Fibroblast of upper back skin (primary cell): ENCODE data around the gene ACVR2B.
A peak's percentile ranks its signal among the peaks of the same experiment; 100 is the strongest.

Source experiments
- DNase-seq: peaks from one replicate; pipeline ENCODE4 v3.0.0-alpha.2; 2013

ACVR2B gene

GRCh38 chr3:38488949-38489348, 35.3 kb downstream of the ACVR2B start:
- DNase-seq = no peak

DNA sequence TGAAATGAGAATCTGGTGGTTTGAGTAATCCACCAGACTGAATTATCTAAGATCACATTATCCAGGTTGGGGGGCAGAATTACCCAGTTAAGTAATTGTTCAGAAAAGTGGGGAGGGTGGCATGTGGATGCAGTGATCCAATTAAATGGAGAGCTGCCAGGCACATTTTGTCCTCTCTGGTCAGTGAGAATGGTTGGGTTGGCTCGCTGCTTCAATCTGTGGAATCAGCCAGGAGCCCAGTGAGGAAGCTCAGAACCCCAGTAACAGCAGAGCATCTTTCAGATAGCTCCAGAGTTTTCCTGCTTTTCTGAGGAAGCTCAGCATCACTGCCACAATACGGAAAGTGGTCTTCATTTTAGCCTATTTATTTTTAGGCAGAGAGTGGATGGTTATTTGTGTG, 36.1 kb downstream of the ACVR2B start:
- DNase-seq = no peak

GRCh38 chr3:38490281-38491030, 36.8 kb downstream of the ACVR2B start:
- DNase-seq = no peak

DNA sequence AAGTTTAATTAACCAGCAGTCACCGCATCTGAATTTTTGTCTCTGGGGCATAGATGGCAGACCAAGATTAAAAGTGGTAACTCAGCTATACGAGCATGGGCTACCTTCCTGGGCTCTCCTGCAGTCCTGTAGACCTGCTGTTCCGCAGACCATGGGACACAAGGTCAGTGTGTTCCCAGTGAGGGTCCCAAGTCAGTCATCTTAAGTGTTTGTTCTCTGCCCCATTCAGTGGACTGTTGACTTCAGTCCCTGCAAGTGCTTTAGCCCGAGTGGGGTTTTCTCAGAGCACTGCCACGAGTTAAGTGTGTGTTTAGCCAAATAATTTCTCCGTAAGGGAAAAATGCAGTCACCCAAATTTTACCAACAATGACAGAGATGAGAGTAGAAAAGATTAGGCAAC, 37.5 kb downstream of the ACVR2B start:
- no peak for DNase-seq

GRCh38 chr3:38493031-38493430, 39.3 kb downstream of the ACVR2B start:
- peak; percentile 52 for DNase-seq

- DNase-seq = peak; percentile 92
Observed at GRCh38 chr3:38496131-38496910, 42.6 kb downstream of the ACVR2B start, which contains the start of gene EXOG. TSS of gene EXOG (plus strand) at chr3:38496340. CDS start at chr3:38496368, 28 bp downstream.

DNA sequence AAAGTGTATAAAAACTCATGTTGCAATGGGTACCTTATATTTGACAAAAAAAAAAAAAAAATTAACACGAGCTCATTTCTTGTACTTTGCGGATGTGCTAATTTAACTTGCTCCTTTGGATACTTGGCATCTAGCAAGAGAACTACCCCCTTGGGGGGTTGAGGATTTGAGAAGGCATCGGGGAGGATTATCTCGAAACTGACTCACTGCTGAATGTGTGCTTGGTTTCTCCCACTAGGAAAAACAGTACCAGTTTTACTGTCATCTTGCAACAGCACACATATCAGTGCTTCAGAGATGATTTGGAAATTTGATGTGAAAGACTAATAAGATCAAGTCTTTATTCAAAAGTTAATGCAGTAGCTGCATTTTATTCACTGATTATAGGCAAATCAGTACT, 43.3 kb downstream of the ACVR2B start:
- peak; percentile 28 for DNase-seq

DNA sequence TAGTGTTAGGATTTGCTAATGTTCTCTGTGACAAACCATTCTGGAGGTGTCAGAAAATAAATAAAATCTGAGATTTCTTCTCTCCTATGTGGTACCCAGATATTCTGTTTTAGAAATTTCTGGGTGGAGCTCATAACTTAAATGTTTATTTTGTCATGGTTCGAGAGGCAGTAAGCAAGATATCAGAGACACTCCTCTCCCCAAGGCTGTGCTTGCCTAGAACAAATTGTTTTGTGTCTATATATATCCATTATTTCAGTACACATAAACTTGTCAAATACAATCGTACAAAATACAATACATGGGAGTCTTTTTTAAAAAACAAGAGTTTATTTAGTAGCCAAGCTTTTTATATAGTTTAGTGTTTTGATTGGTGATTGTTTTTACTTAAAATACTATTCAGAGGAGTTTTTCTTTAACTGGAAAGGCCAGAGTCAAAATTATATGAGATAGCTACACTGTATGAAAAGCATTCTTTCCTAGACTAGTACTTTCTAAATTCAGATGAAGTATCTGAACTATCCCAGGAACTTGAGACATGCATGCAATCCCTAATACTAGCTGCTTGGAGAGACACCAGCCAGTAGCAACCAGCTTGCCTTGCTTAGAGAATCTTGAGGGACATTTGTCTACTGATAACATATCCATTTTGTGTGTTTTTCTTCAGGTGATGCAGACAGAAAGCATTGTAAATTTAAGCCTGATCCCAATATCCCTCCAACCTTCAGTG, 47.2 kb downstream of the ACVR2B start:
- DNase-seq = no peak

GRCh38 chr3:38507120-38507519, 53.4 kb downstream of the ACVR2B start:
- DNase-seq = no peak

- no peak for DNase-seq
Observed at GRCh38 chr3:38509732-38510131, 56.0 kb downstream of the ACVR2B start.

GRCh38 chr3:38510631-38511030, 56.9 kb downstream of the ACVR2B start:
- DNase-seq = no peak

- DNase-seq = no peak
Observed at GRCh38 chr3:38511546-38511945, 57.9 kb downstream of the ACVR2B start.

DNA sequence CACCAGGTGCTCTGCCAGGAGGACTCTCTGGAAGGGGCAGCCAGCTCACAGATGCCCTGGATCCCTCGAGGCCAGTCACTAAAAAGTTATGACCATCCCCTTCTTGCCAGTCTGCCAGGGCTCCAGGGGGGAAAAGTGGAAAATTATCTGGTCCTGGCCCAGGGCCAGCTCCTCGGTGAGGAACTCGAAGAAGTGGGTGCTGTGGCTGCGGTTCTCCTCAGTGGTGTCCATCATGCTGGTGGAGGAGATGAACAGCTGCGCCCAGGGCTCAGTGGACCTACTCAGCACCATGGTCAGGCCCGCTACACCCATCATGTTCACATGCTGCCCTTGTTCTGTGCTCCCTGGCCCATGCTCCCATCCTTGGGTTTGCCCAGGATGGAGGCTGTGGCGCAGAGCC, 61.7 kb downstream of the ACVR2B start:
- no peak for DNase-seq

- DNase-seq = no peak
Observed at GRCh38 chr3:38516669-38517068, 63.0 kb downstream of the ACVR2B start.

DNA sequence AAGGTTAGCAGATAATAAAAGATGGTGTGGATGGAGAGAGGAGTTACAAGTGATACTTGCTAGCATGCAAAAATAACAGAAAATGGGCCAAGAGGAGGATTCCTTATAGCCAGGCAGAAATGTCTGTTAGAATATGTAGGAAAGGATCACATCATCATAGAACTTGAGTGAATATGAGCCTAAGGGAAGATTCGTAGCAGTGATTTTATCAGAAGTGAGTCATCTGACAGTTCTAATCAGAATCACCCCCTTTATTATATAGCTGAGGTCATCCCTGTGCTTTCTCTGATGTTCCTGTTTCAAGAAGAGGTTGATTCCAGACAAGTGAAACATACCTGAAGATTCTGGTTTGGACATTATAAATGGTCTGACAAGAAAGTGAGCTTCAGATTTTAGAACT, 65.3 kb downstream of the ACVR2B start:
- DNase-seq = no peak

- DNase-seq = no peak
Observed at GRCh38 chr3:38519651-38520050, 66.0 kb downstream of the ACVR2B start.

DNA sequence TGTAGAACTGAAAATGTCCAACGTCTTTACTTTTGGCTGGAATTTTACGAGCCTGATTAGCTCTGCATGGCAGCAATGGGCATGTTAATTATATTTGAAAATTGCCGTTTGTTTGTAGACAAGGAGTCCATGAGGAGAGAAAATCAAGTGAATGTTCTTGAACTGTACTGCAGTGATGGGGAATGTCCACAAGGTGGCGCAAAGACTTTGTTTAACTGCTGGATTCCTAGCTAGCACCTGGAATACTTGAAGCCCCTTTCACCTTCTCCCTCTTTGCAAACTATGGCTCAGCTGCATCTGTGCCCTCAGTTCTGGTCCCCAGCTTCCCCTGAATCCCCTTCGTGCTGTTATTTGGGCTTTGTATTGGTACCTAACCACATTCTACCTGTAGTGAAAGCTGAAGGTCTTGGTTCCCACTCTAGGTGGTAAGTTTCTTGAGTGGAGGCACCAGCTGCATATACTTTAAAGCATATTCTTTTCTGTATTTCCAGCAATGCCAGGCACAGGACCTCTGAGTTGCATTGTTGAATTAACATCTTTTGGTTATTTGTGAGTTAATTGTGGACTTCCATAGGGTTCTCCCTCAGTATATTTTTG, 67.8 kb downstream of the ACVR2B start:
- peak; percentile 59 for DNase-seq

DNA sequence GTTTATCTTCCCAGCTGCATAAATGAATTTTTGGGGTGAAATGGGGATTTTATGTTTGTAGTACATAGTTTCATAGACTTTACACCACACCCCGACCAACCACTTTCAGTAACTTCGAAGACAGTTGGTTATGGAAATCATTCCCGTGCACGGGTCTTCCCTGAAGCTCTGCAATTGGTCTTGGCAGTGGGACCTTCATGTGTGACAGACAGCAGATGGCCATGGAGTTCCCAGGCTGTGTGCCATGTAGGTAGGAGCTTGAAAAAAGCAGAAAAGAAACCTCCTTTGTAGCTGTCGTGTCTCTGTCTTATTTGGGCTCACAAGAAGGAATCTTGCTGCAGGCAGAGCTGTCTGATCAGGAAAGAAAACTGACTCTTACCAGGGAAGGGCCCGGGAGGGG, 68.3 kb downstream of the ACVR2B start:
- no peak for DNase-seq

DNA sequence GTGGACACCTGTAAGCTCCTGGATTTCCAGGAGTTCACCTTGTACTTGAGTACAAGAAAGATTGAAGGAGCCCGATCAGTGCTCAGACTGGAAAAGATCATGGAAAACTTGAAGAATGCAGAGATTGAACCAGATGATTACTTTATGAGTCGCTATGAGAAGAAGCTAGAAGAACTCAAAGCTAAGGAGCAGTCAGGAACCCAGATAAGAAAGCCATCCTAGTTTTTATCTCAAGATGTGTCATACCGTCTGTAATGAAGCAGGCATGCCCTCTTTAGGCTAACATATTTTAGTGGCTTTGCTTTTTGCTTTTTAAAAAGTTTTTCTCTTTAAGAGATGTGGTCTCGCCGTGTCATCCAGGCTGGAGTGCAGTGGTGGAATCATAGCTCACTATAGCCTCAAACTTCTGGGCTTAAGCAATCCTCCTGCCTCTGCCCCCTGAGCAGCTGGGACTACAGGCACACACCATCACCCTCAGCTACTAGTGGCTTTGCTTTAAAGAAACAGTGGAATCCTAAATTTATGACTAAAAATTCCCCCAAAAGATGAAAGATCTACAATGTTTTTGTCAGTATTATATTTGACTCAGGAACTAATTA, 70.5 kb downstream of the ACVR2B start:
- DNase-seq = no peak

DNA sequence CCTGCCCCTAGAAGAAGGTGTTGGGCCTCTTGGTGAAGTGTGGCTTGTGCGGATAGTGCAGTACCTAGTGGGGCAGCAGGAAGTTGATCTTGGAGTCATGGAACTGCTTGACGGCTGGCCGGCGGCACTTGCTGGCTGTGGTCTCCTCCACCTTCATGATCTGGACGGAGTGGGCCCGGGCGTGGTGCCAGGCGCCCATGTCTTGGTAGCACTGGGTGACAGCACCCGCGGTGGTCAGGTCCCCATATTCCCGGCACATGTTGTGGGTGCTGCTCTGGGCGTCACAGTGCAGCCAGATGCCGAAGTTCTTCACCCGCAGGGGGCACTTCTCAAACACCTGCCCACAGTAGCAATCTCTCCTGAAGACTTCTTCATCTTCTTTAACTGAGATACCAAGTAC, 73.1 kb downstream of the ACVR2B start:
- DNase-seq = no peak

- DNase-seq = no peak
Observed at GRCh38 chr3:38528457-38528856, 74.8 kb downstream of the ACVR2B start.

DNA sequence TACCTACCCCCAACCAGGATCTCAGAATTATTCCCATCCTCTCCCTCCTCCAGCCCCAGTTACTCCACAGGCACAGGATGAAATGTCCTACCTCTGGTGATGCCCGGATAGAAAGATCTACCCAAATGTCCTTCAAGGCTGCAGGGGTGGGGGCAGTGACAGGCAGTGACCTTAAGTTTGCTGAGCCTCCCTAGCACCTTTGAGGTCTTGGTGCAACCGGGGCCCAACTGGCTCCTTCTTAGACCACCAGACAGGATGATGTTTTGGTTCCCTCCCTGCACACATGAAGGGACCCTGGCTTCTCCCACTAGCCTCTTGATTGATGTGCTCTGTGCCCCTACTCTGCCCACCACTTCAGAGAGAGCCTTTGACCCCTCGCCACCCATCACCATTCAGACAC, 78.8 kb downstream of the ACVR2B start:
- no peak for DNase-seq
